ENCODE data around the gene REG4.

Gene REG4

DNA sequence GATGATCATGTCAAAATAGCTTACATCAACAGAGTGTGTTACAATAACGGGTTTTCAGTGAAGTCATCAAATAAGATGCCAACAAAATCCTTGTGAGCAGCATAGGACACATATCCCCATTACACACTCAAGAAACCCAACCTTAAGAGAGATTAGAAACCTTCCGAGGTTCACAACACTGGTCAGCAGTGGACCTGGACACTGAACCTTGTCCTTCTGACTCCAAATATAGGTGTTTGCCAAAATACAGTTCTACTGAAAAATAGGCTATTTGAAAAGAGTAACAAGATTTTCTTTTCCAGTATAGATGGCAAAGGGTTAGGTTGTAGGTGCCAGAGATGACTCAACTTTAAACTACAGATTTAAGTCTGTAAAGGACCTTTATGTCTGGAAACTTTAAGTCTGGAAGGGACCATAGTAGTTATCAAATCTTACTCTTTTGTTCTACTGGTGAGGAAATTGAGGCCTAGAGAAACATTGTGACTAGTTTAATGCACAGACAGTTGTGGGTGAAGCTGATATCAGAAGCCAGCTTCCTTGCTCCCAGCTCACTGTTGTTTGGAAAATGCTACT lies 811 bp upstream of the REG4 start:
- H3K36me3 ChIP-seq (ENCODE audit: control insufficient read depth, insufficient read depth, low read length) = no peaks in the 10 kb centered on the region
- no peak for DNase-seq
- no peaks in the 10 kb centered on the region for H3K4me1 ChIP-seq (ENCODE audit: control insufficient read depth, insufficient read depth, low read length, poor library complexity, severe bottlenecking)
- no peaks in the 10 kb centered on the region for H3K9me3 ChIP-seq (ENCODE audit: control insufficient read depth, low read length)
- no peak overlapping the region for H3K27ac ChIP-seq (ENCODE audit: insufficient read depth, low read length, poor library complexity, severe bottlenecking)
- no peaks in the 10 kb centered on the region for H3K27me3 ChIP-seq (replicated peaks; ENCODE audit: control insufficient read depth, insufficient read depth, low read length, poor library complexity, severe bottlenecking)
- no peak overlapping the region for H3K4me3 ChIP-seq (ENCODE audit: insufficient read depth, low read depth, low read length, poor library complexity, severe bottlenecking)

DNA sequence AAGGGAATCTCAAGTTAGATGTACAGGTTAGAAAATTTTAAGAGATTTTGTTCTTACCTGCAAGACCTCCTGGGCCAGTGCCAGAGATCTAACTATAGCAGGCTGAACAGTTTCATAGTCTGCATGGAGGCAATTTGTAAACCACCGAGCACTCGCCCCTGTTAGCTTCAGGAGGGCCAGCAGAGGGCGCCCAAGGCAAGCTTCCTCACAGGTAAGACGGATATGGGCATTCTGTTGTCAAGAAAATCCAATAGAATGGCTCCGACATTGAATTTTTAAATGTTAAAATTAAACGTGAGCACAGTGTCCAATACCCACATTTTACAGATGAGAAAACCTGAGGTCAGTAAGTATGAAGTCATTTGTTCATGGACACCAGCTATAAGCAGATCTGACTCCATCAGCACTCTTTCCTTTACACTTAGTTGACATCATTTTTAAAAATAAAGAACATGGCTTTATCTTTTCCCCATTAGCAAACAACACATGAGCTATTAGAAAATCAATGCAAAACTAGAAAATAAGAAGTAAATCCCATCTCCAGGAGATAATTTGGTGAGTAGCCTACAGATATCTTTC lies 2.2 kb downstream of the REG4 start:
- H3K4me3 ChIP-seq (ENCODE audit: insufficient read depth, low read depth, low read length, poor library complexity, severe bottlenecking) = no peak overlapping the region
- no peak overlapping the region for H3K27ac ChIP-seq (ENCODE audit: insufficient read depth, low read length, poor library complexity, severe bottlenecking)
- DNase-seq = peak; percentile 6 to 40 (median 11)
- H3K9me3 ChIP-seq (ENCODE audit: control insufficient read depth, low read length) = no peaks in the 10 kb centered on the region
- no peaks in the 10 kb centered on the region for H3K4me1 ChIP-seq (ENCODE audit: control insufficient read depth, insufficient read depth, low read length, poor library complexity, severe bottlenecking)
- H3K27me3 ChIP-seq (replicated peaks; ENCODE audit: control insufficient read depth, insufficient read depth, low read length, poor library complexity, severe bottlenecking) = no peaks in the 10 kb centered on the region
- H3K36me3 ChIP-seq (ENCODE audit: control insufficient read depth, insufficient read depth, low read length) = no peaks in the 10 kb centered on the region

DNA sequence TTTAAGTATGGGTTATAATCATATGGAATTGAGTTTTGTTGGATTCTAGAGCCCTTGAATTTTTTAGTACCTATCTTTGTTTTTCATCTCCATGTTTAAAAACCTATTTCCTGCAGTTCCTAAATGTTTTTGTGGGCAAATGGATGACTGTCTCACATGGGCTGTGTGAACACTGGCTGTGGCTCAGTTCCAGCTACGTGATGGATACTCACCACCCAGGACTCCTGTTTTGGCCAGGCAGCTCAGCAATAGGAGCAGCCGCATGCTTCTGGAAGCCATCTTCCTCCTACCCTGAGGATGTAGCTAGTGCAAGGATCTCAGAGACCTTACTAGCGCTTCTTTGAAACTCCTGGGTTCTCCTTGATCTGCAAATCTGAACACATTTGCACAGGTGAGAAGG lies 2.8 kb downstream of the REG4 start:
- no peaks in the 10 kb centered on the region for H3K36me3 ChIP-seq (ENCODE audit: control insufficient read depth, insufficient read depth, low read length)
- no peaks in the 10 kb centered on the region for H3K4me1 ChIP-seq (ENCODE audit: control insufficient read depth, insufficient read depth, low read length, poor library complexity, severe bottlenecking)
- H3K9me3 ChIP-seq (ENCODE audit: control insufficient read depth, low read length) = no peaks in the 10 kb centered on the region
- DNase-seq = no peak
- H3K27ac ChIP-seq (ENCODE audit: insufficient read depth, low read length, poor library complexity, severe bottlenecking) = no peak overlapping the region
- H3K27me3 ChIP-seq (replicated peaks; ENCODE audit: control insufficient read depth, insufficient read depth, low read length, poor library complexity, severe bottlenecking) = no peaks in the 10 kb centered on the region
- no peak overlapping the region for H3K4me3 ChIP-seq (ENCODE audit: insufficient read depth, low read depth, low read length, poor library complexity, severe bottlenecking)

DNA sequence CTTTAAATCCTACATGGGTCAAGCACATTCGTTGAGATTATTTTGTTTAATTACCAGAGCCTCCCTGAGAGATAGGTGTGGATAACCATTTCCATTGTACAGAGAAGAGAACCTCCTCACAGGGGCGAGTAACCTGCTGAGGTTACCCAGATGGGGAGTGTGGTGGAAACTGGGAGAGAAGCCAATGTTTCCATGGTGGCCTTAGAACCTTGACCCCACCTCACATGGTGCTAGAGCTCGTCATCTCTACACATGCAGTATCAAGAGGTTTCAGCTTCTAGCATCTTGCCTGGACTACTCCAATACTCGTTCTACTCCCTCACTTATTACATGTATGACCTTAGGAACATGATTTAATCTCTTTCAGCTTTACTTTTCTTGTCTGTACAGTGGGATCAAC lies 4.8 kb downstream of the REG4 start:
- Histone ChIP-seq H3K9me3 (ENCODE audit: control insufficient read depth, low read length) (no peaks in the 10 kb centered on the region), H3K4me3 (ENCODE audit: insufficient read depth, low read depth, low read length, poor library complexity, severe bottlenecking) (no peak overlapping the region), H3K27me3 (replicated peaks; ENCODE audit: control insufficient read depth, insufficient read depth, low read length, poor library complexity, severe bottlenecking) (no peaks in the 10 kb centered on the region), H3K36me3 (ENCODE audit: control insufficient read depth, insufficient read depth, low read length) (no peaks in the 10 kb centered on the region), H3K27ac (ENCODE audit: insufficient read depth, low read length, poor library complexity, severe bottlenecking) (no peak overlapping the region), H3K4me1 (ENCODE audit: control insufficient read depth, insufficient read depth, low read length, poor library complexity, severe bottlenecking) (no peaks in the 10 kb centered on the region)
- DNase-seq = no peak

DNA sequence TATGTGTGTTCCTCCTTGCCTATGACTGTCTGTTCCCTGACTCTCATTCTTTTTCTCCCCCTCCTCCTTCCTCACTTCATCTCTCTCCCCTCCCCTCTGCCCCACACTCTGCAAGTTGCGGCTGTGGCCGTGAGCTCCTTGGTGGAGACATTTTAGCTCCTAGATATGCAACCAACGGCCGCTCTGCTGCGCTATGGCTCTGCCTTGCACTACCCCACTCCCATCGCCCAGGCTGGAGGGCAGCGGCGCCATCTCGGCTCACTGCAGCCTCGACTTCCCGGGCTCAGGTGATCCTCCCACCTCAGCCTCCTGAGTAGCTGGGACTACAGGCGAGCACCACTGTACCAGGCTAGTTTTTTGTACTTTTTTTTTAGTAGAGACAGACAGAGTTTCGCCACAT lies 5.5 kb downstream of the REG4 start:
- Histone ChIP-seq H3K4me1 (ENCODE audit: control insufficient read depth, insufficient read depth, low read length, poor library complexity, severe bottlenecking) (no peaks in the 10 kb centered on the region), H3K27ac (ENCODE audit: insufficient read depth, low read length, poor library complexity, severe bottlenecking) (no peak overlapping the region), H3K36me3 (ENCODE audit: control insufficient read depth, insufficient read depth, low read length) (no peaks in the 10 kb centered on the region), H3K27me3 (replicated peaks; ENCODE audit: control insufficient read depth, insufficient read depth, low read length, poor library complexity, severe bottlenecking) (no peaks in the 10 kb centered on the region), H3K4me3 (ENCODE audit: insufficient read depth, low read depth, low read length, poor library complexity, severe bottlenecking) (no peak overlapping the region), H3K9me3 (ENCODE audit: control insufficient read depth, low read length) (no peaks in the 10 kb centered on the region)
- no peak for DNase-seq

DNA sequence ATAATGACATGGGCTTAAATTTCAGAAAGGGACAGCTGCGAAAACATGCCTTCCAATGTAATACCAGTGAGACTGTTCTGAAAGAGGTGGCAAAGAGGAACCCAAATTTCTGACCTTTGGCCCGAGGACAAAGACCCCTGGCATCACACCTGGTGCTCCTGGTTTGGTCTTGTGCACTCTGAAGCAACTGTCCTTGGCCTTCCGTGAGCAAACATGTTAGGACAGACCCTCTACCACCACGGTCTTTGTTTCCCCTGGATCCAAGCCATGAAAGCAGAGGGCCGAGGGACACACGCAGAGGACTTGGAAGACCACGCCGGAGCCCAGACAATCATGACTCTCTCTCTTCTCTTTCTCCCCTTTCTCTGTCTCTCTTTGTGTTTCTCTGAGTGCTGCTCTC lies 6.0 kb downstream of the REG4 start:
- no peaks in the 10 kb centered on the region for H3K4me1 ChIP-seq (ENCODE audit: control insufficient read depth, insufficient read depth, low read length, poor library complexity, severe bottlenecking)
- no peak overlapping the region for H3K27ac ChIP-seq (ENCODE audit: insufficient read depth, low read length, poor library complexity, severe bottlenecking)
- H3K4me3 ChIP-seq (ENCODE audit: insufficient read depth, low read depth, low read length, poor library complexity, severe bottlenecking) = no peak overlapping the region
- no peak for DNase-seq
- no peaks in the 10 kb centered on the region for H3K9me3 ChIP-seq (ENCODE audit: control insufficient read depth, low read length)
- H3K27me3 ChIP-seq (replicated peaks; ENCODE audit: control insufficient read depth, insufficient read depth, low read length, poor library complexity, severe bottlenecking) = no peaks in the 10 kb centered on the region
- no peaks in the 10 kb centered on the region for H3K36me3 ChIP-seq (ENCODE audit: control insufficient read depth, insufficient read depth, low read length)

DNA sequence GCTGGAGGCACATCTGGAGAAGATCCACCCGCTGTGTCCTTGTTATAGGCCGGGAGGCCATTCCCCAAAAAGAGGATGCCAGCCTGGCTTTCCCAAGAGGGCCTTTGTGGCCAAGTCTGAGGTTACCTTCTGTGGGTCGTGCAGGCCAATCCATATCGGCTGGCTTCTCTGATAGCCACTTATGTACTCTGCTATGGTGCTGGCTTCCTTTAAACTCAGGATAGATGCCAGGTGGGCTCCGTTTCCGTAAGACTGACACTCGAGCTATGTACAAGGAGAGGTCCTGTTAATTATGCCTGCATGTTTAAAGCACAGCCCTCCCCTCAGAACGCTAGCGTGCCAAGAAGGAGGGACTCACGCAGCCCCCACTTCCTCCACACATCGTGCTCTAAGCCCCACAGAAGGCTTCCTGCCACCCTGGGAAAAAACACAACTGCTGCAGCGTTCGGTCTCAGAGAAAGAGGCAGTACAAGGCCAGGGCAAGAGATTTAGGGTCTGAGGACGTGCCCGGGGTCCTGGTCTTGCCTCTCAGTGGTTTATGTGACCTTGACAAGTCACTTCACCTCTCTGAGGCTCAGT lies 11.6 kb downstream of the REG4 start:
- no peaks in the 10 kb centered on the region for H3K27me3 ChIP-seq (replicated peaks; ENCODE audit: control insufficient read depth, insufficient read depth, low read length, poor library complexity, severe bottlenecking)
- no peak for DNase-seq
- no peak overlapping the region for H3K27ac ChIP-seq (ENCODE audit: insufficient read depth, low read length, poor library complexity, severe bottlenecking)
- H3K4me1 ChIP-seq (ENCODE audit: control insufficient read depth, insufficient read depth, low read length, poor library complexity, severe bottlenecking) = no peaks in the 10 kb centered on the region
- no peaks in the 10 kb centered on the region for H3K9me3 ChIP-seq (ENCODE audit: control insufficient read depth, low read length)
- H3K36me3 ChIP-seq (ENCODE audit: control insufficient read depth, insufficient read depth, low read length) = no peaks in the 10 kb centered on the region
- H3K4me3 ChIP-seq (ENCODE audit: insufficient read depth, low read depth, low read length, poor library complexity, severe bottlenecking) = no peak overlapping the region

DNA sequence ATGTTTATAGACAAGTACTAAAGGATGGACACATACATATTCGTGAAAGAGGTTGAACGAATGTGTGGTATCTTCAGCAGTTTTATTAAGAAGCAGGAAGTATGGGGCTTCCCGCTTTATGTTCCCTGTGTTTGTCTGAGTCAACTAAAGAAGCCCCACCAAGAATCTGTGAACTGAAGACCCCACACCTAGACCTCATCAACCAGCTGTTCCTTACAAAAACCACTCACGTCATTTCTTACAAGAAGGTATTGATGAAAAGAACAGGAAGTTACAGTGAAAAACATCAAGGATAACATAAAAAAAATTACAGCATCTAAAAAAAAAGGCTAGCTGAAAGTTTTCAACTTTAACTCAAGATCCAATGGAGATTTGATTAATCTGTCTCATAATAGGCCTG lies 12.3 kb downstream of the REG4 start:
- no peaks in the 10 kb centered on the region for H3K27me3 ChIP-seq (replicated peaks; ENCODE audit: control insufficient read depth, insufficient read depth, low read length, poor library complexity, severe bottlenecking)
- no peaks in the 10 kb centered on the region for H3K9me3 ChIP-seq (ENCODE audit: control insufficient read depth, low read length)
- no peak overlapping the region for H3K27ac ChIP-seq (ENCODE audit: insufficient read depth, low read length, poor library complexity, severe bottlenecking)
- no peak for DNase-seq
- no peaks in the 10 kb centered on the region for H3K4me1 ChIP-seq (ENCODE audit: control insufficient read depth, insufficient read depth, low read length, poor library complexity, severe bottlenecking)
- H3K4me3 ChIP-seq (ENCODE audit: insufficient read depth, low read depth, low read length, poor library complexity, severe bottlenecking) = no peak overlapping the region
- no peaks in the 10 kb centered on the region for H3K36me3 ChIP-seq (ENCODE audit: control insufficient read depth, insufficient read depth, low read length)

DNA sequence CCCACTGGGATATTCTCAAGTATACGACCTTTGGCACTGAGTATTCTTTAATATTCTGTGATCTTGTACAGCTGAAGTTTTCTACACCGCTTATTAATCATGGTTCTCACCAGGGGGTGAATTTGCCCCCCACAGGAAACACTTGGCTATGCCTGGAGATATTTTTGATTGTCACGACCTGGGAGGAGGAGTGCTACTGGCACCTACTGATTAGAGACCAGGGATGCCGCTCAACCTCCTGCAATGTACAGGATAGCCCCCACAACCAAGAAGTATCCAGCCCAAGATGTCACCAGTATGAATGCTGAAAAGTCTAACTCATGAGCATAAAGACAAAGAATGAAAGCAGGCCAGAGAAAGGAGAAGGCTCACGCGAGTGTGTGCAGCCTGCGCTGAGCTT lies 13.7 kb downstream of the REG4 start:
- Histone ChIP-seq H3K4me3 (ENCODE audit: insufficient read depth, low read depth, low read length, poor library complexity, severe bottlenecking) (no peak overlapping the region), H3K4me1 (ENCODE audit: control insufficient read depth, insufficient read depth, low read length, poor library complexity, severe bottlenecking) (no peaks in the 10 kb centered on the region), H3K27me3 (replicated peaks; ENCODE audit: control insufficient read depth, insufficient read depth, low read length, poor library complexity, severe bottlenecking) (no peaks in the 10 kb centered on the region), H3K9me3 (ENCODE audit: control insufficient read depth, low read length) (no peaks in the 10 kb centered on the region), H3K36me3 (ENCODE audit: control insufficient read depth, insufficient read depth, low read length) (no peaks in the 10 kb centered on the region), H3K27ac (ENCODE audit: insufficient read depth, low read length, poor library complexity, severe bottlenecking) (no peak overlapping the region)
- DNase-seq = no peak

DNA sequence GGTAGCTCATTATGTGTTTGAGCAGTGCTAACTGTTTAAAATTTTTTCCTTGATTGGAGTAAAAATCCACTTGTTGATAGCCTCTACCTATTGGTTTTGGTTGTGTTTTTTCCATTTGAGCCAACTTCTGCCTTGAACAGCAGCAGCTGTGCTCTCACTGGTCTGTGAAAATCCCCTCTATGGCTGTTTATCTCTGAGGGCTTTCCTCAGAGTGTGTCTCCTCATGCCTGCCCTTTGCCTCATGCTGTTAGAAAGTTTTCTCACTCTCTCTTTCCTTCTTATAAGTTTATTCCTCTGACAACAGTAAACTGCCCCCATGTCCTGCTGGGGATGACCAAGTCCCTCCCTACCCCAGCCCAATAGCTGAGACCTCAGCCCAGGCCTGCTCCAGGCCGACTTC lies 14.1 kb downstream of the REG4 start:
- Histone ChIP-seq H3K4me3 (ENCODE audit: insufficient read depth, low read depth, low read length, poor library complexity, severe bottlenecking) (no peak overlapping the region), H3K27me3 (replicated peaks; ENCODE audit: control insufficient read depth, insufficient read depth, low read length, poor library complexity, severe bottlenecking) (no peaks in the 10 kb centered on the region), H3K36me3 (ENCODE audit: control insufficient read depth, insufficient read depth, low read length) (no peaks in the 10 kb centered on the region), H3K9me3 (ENCODE audit: control insufficient read depth, low read length) (no peaks in the 10 kb centered on the region), H3K27ac (ENCODE audit: insufficient read depth, low read length, poor library complexity, severe bottlenecking) (no peak overlapping the region), H3K4me1 (ENCODE audit: control insufficient read depth, insufficient read depth, low read length, poor library complexity, severe bottlenecking) (no peaks in the 10 kb centered on the region)
- DNase-seq = no peak

Data from effector memory CD4-positive, alpha-beta T cell (primary cell).